ENCODE results near the gene NTSR1. TPM values are rescaled to one million over a fixed set of nuclear protein-coding genes. Genes with fewer than 3 reads are reported as not detected.

Gene NTSR1
- total and polyA plus RNA-seq, 2 of the 13 experiments (the other 11 are each of a cell fraction or from before 2014, with no cell fraction given), result 0.09 to 0.12 TPM

DNA sequence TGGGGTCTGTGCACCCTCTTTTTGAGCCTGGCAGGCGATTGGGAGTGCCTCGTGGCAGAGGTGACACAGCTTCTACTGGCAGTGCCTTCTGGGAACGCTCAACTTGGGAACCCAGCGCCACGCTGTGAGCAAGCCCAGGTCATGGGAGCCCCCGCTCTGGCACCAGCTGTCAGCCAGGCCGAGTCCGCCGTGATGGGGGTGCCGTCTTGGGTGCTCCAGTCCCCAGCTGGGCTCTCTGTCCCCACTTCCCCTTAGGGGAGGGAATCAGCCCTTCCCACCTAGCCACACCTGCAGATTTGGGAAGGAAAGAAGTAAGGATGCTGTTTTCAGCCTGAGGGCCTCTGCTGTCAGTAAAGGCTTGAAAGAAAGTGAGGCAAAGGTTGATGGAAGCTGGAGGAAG lies 31.0 kb upstream of the NTSR1 start:
- BruUV-seq (replicated peaks), result no TSS peak

DNA sequence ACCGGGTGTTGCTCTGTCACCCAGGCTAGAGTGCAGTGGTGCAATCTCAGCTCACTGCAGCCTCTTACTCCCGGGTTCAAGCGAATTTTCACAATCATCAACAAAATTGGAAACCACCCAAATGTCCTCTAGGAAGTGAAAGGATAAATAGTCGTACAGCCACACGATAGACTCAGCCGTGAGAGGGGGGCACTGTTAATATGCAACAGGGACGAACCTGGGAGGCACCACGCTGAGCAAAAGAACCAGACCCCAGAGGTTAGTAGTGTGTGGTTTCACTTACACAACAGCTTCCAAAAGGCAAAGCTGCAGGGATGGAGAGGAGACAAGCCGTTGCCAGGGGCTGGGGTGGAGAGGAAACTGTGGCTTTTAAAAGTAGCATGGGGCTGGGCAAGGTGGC lies 30.1 kb upstream of the NTSR1 start:
- H3K27me3 ChIP-seq (ENCODE audit: control insufficient read depth in 1 of 2, insufficient read depth in 2 of 2, low read length in 2 of 2), result peaks cover 13 to 78% of the 10 kb centered on the region in 2 experiments; a peak in 4 of 5 replicates
- in situ Hi-C loops (cut with HindIII; ENCODE audit: extremely low pct_ligation_motif_present, low pct_unique_long_range_greater_than_20kb) (no loop called here), intact Hi-C loops (cut with micrococcal nuclease; ENCODE audit: unreplicated experiment) (no loop called here)
- 3% methylated on average over 9 of the region's 9 CpGs for WGBS (ENCODE audit: low lambda C conversion rate)
- no peak overlapping the region for H3K4me3 ChIP-seq (replicated peaks in 1 of 3; ENCODE audit: insufficient read depth in 1 of 3, low read depth in 2 of 3, low read length in 3 of 3)
- CTCF ChIA-PET (ENCODE audit: low intra/inter-chr PET ratio, low total read pairs), result no interaction called here
- ATAC-seq (no peak), DNase-seq (ENCODE audit: low spot score) (no peak), FAIRE-seq (no peak)
- H3K4me2 ChIP-seq (ENCODE audit: low read depth, low read length), result no peak overlapping the region
- H3K79me2 ChIP-seq (ENCODE audit: insufficient read depth, low read length), result no peaks in the 10 kb centered on the region
- no peak overlapping the region for H3K27ac ChIP-seq (ENCODE audit: extremely low read length, insufficient read depth, low read length)
- H3K9ac ChIP-seq (ENCODE audit: insufficient read depth, low read depth, low read length), result no peak overlapping the region
- peaks cover 14% of the 10 kb centered on the region for H3K9me3 ChIP-seq (ENCODE audit: low read length)
- H4K20me1 ChIP-seq (ENCODE audit: insufficient read depth, low read length), result no peaks in the 10 kb centered on the region
- H2AFZ ChIP-seq (ENCODE audit: low read length), result no peak overlapping the region
- H3K4me1 ChIP-seq (ENCODE audit: insufficient read depth, low read length), result no peaks in the 10 kb centered on the region
- H3K36me3 ChIP-seq (replicated peaks in 1 of 2; ENCODE audit: control insufficient read depth in 1 of 2, insufficient read depth in 2 of 2, low read length in 2 of 2), result no peaks in the 10 kb centered on the region
- BruUV-seq (replicated peaks), result no TSS peak
- POLR2A ChIA-PET, result interaction anchor here (0.8 kb wide), 1 partner anchor 116 kb away, joined by 3 read pairs; no protein-coding TSS in a partner anchor
- no peak for TF ChIP-seq RFX5 (IDR thresholded peaks at IDR 0.05; ENCODE audit: low read depth, low read length)
- no peak for TF ChIP-seq CBX2 (IDR thresholded peaks at IDR 0.05; ENCODE audit: low read depth, low read length)
- no peak for TF ChIP-seq CBX2 (CRISPR knock-in tag; IDR thresholded peaks at IDR 0.05; ENCODE audit: low read depth)
- TF ChIP-seq ZNF44 (CRISPR knock-in tag; IDR thresholded peaks at IDR 0.05), result no peak
- TF ChIP-seq ZNF616 (CRISPR knock-in tag; IDR thresholded peaks at IDR 0.05; ENCODE audit: low read depth), result no peak
- TF ChIP-seq, protein P1, sequence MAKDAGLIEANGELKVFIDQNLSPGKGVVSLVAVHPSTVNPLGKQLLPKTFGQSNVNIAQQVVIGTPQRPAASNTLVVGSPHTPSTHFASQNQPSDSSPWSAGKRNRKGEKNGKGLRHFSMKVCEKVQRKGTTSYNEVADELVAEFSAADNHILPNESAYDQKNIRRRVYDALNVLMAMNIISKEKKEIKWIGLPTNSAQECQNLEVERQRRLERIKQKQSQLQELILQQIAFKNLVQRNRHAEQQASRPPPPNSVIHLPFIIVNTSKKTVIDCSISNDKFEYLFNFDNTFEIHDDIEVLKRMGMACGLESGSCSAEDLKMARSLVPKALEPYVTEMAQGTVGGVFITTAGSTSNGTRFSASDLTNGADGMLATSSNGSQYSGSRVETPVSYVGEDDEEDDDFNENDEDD (CRISPR knock-in tag; IDR thresholded peaks at IDR 0.05; ENCODE audit: borderline replicate concordance), result no peak
- TF ChIP-seq FOXA1 (IDR thresholded peaks at IDR 0.05), result no peak
- no peak for TF ChIP-seq FOXA1 (CRISPR knock-in tag; IDR thresholded peaks at IDR 0.05)
- TF ChIP-seq FOXK2 (IDR thresholded peaks at IDR 0.05), result no peak
- no peak for TF ChIP-seq SOX5 (CRISPR knock-in tag; IDR thresholded peaks at IDR 0.05; ENCODE audit: borderline replicate concordance)
- TF ChIP-seq GZF1 (CRISPR knock-in tag; IDR thresholded peaks at IDR 0.05), result no peak
- no peak for TF ChIP-seq ZMYM3 (CRISPR knock-in tag; IDR thresholded peaks at IDR 0.05)
- TF ChIP-seq ZNF282 (IDR thresholded peaks at IDR 0.05; ENCODE audit: partially characterized antibody), result no peak
- no peak for TF ChIP-seq ZMYM4 (CRISPR knock-in tag; IDR thresholded peaks at IDR 0.05)
- TF ChIP-seq BRD4 (CRISPR knock-in tag; IDR thresholded peaks at IDR 0.05), result no peak
- TF ChIP-seq, protein P2, sequence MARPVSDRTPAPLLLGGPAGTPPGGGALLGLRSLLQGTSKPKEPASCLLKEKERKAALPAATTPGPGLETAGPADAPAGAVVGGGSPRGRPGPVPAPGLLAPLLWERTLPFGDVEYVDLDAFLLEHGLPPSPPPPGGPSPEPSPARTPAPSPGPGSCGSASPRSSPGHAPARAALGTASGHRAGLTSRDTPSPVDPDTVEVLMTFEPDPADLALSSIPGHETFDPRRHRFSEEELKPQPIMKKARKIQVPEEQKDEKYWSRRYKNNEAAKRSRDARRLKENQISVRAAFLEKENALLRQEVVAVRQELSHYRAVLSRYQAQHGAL (CRISPR knock-in tag; IDR thresholded peaks at IDR 0.05; ENCODE audit: not compliant biosample characterization), result no peak

More for the DNA sequence above, 31.0 kb upstream of the NTSR1 start:
- no peaks in the 10 kb centered on the region for H3K4me1 ChIP-seq (ENCODE audit: insufficient read depth, low read length)
- intact Hi-C loops (cut with micrococcal nuclease; ENCODE audit: unreplicated experiment) (no loop called here), in situ Hi-C loops (cut with HindIII; ENCODE audit: extremely low pct_ligation_motif_present, low pct_unique_long_range_greater_than_20kb) (no loop called here)
- no peak for ATAC-seq
- no peak overlapping the region for H2AFZ ChIP-seq (ENCODE audit: low read length)
- peaks cover 13 to 73% of the 10 kb centered on the region in 2 experiments; a peak in 4 of 5 replicates for H3K27me3 ChIP-seq (ENCODE audit: control insufficient read depth in 1 of 2, insufficient read depth in 2 of 2, low read length in 2 of 2)
- peak; percentile 12; the same call in 1 of the 2 replicates for TF ChIP-seq ZNF768 (CRISPR knock-in tag; IDR thresholded peaks at IDR 0.05)
- TF ChIP-seq SMAD3 (CRISPR knock-in tag; IDR thresholded peaks at IDR 0.05), result no peak
- POLR2A ChIA-PET, result no interaction called here
- H3K4me2 ChIP-seq (ENCODE audit: low read depth, low read length), result no peak overlapping the region
- no peaks in the 10 kb centered on the region; a peak in 1 of 5 replicates for H3K36me3 ChIP-seq (replicated peaks in 1 of 2; ENCODE audit: control insufficient read depth in 1 of 2, insufficient read depth in 2 of 2, low read length in 2 of 2)
- no peak for FAIRE-seq
- CTCF ChIA-PET (ENCODE audit: low intra/inter-chr PET ratio, low total read pairs), result no interaction called here
- no peak overlapping the region for H3K27ac ChIP-seq (ENCODE audit: extremely low read length, insufficient read depth, low read length)
- H3K9ac ChIP-seq (ENCODE audit: insufficient read depth, low read depth, low read length), result no peak overlapping the region
- peaks cover 14% of the 10 kb centered on the region for H3K9me3 ChIP-seq (ENCODE audit: low read length)
- DNase-seq (ENCODE audit: low spot score), result no peak
- H3K79me2 ChIP-seq (ENCODE audit: insufficient read depth, low read length), result no peaks in the 10 kb centered on the region
- no peak overlapping the region for H3K4me3 ChIP-seq (replicated peaks in 1 of 3; ENCODE audit: insufficient read depth in 1 of 3, low read depth in 2 of 3, low read length in 3 of 3)
- WGBS (ENCODE audit: low lambda C conversion rate), result 27% methylated on average over 6 of the region's 10 CpGs
- H4K20me1 ChIP-seq (ENCODE audit: insufficient read depth, low read length), result no peaks in the 10 kb centered on the region
